Endometrial microvascular endothelial cells (primary cell): ENCODE results near the gene CAPRIN2. TPM values are rescaled to one million over a fixed set of nuclear protein-coding genes. Genes with fewer than 3 reads are reported as not detected.

Source experiments
- in situ Hi-C: cut with HindIII; loops from 2 replicates; pipeline ENCODE4 v1.10.0; 2017; ENCODE audit warnings: low sequenced_read_pairs, low pct_unique_long_range_greater_than_20kb; ENCODE audit errors: inconsistent ontology term
- total RNA-seq: library from RNA; depleted of rRNA; stranded (reverse); fragments of >200 nt; gene quantifications from one replicate; pipeline ENCODE4 v1.2.3, GENCODE V29; 2015; ENCODE audit errors: inconsistent ontology term

The CAPRIN2 gene
- total RNA-seq, 1 donor from 2014 or later: 16.1 TPM

GRCh38 chr12:30774599-30774998, 19.8 kb upstream of the CAPRIN2 start:
- in situ Hi-C loops: no loop called here

- in situ Hi-C loops: no loop called here
Observed at GRCh38 chr12:30769802-30770201, 15.1 kb upstream of the CAPRIN2 start.

- in situ Hi-C loops: no loop called here
Observed at GRCh38 chr12:30764251-30764650, 9.5 kb upstream of the CAPRIN2 start.

- in situ Hi-C loops: no loop called here
Observed at GRCh38 chr12:30763053-30763452, 8.3 kb upstream of the CAPRIN2 start.

- in situ Hi-C loops: no loop called here
Observed at GRCh38 chr12:30761730-30762129, 7.0 kb upstream of the CAPRIN2 start.

GRCh38 chr12:30757316-30757715, 2.6 kb upstream of the CAPRIN2 start:
- in situ Hi-C loops: no loop called here

- in situ Hi-C loops: no loop called here
Observed at GRCh38 chr12:30756074-30756473, 1.3 kb upstream of the CAPRIN2 start.

GRCh38 chr12:30755395-30755762, 628 bp upstream of the CAPRIN2 start:
- in situ Hi-C loops: no loop called here

- in situ Hi-C loops: no loop called here
Observed at GRCh38 chr12:30754383-30754749, 385 bp downstream of the CAPRIN2 start.

- in situ Hi-C loops: no loop called here
Observed at GRCh38 chr12:30753751-30754382, 884 bp downstream of the CAPRIN2 start.

GRCh38 chr12:30753233-30753632, 1.5 kb downstream of the CAPRIN2 start:
- in situ Hi-C loops: no loop called here

GRCh38 chr12:30752255-30752654, 2.5 kb downstream of the CAPRIN2 start:
- in situ Hi-C loops: no loop called here

GRCh38 chr12:30748147-30748546, 6.6 kb downstream of the CAPRIN2 start:
- in situ Hi-C loops: no loop called here

- in situ Hi-C loops: no loop called here
Observed at GRCh38 chr12:30746190-30746589, 8.6 kb downstream of the CAPRIN2 start.

- in situ Hi-C loops: no loop called here
Observed at GRCh38 chr12:30744321-30744720, 10.4 kb downstream of the CAPRIN2 start.

GRCh38 chr12:30740274-30740673, 14.5 kb downstream of the CAPRIN2 start:
- in situ Hi-C loops: no loop called here

- in situ Hi-C loops: no loop called here
Observed at GRCh38 chr12:30739020-30739419, 15.7 kb downstream of the CAPRIN2 start.

GRCh38 chr12:30732954-30733637, 21.7 kb downstream of the CAPRIN2 start:
- in situ Hi-C loops: no loop called here

GRCh38 chr12:30730011-30730410, 24.7 kb downstream of the CAPRIN2 start:
- in situ Hi-C loops: no loop called here

GRCh38 chr12:30729547-30729946, 25.2 kb downstream of the CAPRIN2 start:
- in situ Hi-C loops: no loop called here

GRCh38 chr12:30726647-30727046, 28.1 kb downstream of the CAPRIN2 start:
- in situ Hi-C loops: no loop called here
